Lower leg skin (tissue), 4 donors: Measurements from ENCODE around the gene OTULIN. TPM values are rescaled to one million over a fixed set of nuclear protein-coding genes. Genes with fewer than 3 reads are reported as not detected.

Experiments
- DNase-seq, 2 donors: peaks; one replicate each; pipeline ENCODE4 v3.0.0-alpha.2; 2019; ENCODE audit warnings: low spot score in 2 of 2
- H3K4me3 ChIP-seq: fragments of 200-600 bp; sonication (generic); 2 replicates; pipeline ENCODE4 v1.5.1; 2017; ENCODE audit warnings: mild to moderate bottlenecking, low read depth; ENCODE audit not compliant: poor library complexity, severe bottlenecking
- POLR2A ChIP-seq, 2 donors: fragments of 450-650 bp; IDR thresholded peaks; one replicate each; pipeline ENCODE4 v1.6.1; 2016 to 2017; ENCODE audit warnings: antibody characterized with exemption in 2 of 2, mild to moderate bottlenecking in 1 of 2, moderate library complexity in 1 of 2
- WGBS, 2 donors: methylation state at CpG; one replicate each; pipeline ENCODE4 v1.1.5; 2018; 5-methylcytosine and 5-hydroxymethylcytosine counted together
- intact Hi-C: fragments of 100-400 bp; cut with DNase I; formaldehyde crosslinking; loops from one replicate; pipeline ENCODE4 v1.15.0; 2023; ENCODE audit warnings: low total_unique reads
- total RNA-seq, 4 donors: library from RNA; depleted of rRNA; stranded (reverse); fragments of >200 nt; gene quantifications; one replicate each; pipeline ENCODE4 v1.1.0, GENCODE V29; 2016
- TF ChIP-seq, protein P1 (sequence below), 3 donors: fragments of 450-650 bp; IDR thresholded peaks; one replicate each; pipeline ENCODE4 v1.5.1; 2016; ENCODE audit warnings: antibody characterized with exemption in 3 of 3, mild to moderate bottlenecking in 3 of 3, moderate library complexity in 2 of 3

The OTULIN gene
- total RNA-seq, 4 donors from 2014 or later, result 52.4 to 131 (median 82.1) TPM

DNA sequence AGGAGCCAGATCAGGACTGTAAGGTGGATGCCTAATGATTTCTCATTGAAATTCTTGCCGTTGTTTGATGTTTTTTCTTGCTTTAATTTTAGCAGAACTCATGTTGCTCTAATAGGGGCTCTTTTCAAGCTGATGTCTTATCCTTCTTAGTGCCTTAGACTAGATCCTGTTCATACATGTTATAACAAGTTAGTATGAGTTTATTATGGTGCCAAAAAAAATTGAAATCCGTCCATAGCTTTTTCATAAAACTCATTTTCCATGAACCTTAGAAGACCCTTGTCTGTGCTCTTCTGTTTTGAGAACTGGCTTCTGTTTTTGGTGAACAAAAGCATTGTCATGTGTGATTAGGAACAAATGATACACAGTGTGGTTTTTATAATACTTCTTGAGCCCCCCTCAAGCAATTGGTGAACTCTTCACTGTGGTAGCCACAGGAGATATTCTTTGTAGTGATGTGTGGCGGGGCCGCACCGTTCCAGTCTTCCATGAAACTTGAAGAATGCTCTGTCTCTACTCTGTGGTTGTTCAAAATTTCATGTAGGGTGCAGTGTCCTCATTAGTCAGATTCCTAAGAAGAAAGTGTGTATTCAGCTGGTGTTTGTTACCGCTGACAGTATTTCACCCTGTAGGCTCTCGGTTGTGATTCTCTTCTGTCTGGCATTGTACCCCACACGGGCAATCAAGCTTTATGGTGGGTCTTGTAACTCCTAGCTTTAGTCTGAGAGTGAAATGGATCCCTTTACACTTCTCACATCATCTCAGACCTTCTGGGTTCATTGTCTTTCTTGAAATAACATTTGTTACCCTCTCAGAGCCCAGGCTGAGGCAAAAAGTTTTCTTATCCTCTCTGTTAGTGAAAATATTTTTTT, 10.7 kb downstream of the OTULIN start:
- WGBS, 2 donors, result 59 to 71% methylated on average over 8 of the region's 8 CpGs
- H3K4me3 ChIP-seq, result no peak overlapping the region
- intact Hi-C loops, result no loop called here
- TF ChIP-seq, protein P1, sequence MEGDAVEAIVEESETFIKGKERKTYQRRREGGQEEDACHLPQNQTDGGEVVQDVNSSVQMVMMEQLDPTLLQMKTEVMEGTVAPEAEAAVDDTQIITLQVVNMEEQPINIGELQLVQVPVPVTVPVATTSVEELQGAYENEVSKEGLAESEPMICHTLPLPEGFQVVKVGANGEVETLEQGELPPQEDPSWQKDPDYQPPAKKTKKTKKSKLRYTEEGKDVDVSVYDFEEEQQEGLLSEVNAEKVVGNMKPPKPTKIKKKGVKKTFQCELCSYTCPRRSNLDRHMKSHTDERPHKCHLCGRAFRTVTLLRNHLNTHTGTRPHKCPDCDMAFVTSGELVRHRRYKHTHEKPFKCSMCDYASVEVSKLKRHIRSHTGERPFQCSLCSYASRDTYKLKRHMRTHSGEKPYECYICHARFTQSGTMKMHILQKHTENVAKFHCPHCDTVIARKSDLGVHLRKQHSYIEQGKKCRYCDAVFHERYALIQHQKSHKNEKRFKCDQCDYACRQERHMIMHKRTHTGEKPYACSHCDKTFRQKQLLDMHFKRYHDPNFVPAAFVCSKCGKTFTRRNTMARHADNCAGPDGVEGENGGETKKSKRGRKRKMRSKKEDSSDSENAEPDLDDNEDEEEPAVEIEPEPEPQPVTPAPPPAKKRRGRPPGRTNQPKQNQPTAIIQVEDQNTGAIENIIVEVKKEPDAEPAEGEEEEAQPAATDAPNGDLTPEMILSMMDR (IDR thresholded peaks at IDR 0.05), result no peak
- TF ChIP-seq POLR2A (IDR thresholded peaks at IDR 0.05), result no peak
- DNase-seq, result no peak

DNA sequence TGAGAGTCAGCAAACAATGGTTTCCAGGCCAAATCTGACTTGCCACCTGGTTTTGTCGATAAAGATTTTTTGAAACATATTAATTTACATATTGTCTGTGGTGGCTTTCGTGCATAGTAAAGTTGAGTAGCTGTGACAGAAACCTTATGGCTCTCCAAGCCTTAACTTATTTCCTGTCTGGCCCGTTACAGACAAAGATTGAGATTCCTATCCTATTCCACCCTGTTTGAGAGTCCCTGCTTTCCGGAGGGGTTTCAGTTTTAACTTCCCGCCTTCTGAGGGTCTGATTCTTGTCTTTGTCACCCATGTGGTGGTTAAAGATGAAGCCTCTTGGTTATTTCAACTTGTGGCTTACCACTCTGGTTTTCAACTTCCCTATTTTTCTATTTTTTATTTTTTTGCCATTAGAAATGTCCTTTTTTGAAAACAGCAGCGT, 11.4 kb downstream of the OTULIN start:
- DNase-seq, result no peak
- TF ChIP-seq, protein P1 (IDR thresholded peaks at IDR 0.05), result no peak
- no peak for TF ChIP-seq POLR2A (IDR thresholded peaks at IDR 0.05)
- WGBS, 2 donors, result 67 to 77% methylated on average over 6 of the region's 6 CpGs
- intact Hi-C loops, result no loop called here
- no peak overlapping the region for H3K4me3 ChIP-seq

DNA sequence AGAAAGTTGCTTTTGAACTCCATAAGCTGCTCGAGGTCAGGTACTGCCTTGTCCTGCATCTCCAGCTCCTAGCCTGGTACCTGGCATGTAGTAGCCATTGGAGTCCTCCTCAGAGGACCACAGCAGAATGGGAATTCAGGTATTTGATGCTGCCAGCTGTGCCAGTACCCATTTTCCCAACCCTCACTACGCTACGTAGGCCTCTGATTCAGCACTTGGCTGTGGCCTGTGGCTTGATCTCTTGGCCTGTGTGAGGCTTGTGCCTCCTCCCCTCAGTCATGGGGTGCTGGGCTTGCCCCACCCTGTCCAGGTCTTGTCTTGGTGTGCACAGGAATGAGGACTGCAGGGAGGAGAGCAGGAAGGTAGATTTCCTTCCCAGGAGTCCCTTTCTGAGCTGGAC, 11.8 kb downstream of the OTULIN start:
- no peak for TF ChIP-seq POLR2A (IDR thresholded peaks at IDR 0.05)
- TF ChIP-seq, protein P1 (IDR thresholded peaks at IDR 0.05), result no peak
- 31 to 35% methylated on average over 3 of the region's 3 CpGs for WGBS, 2 donors
- intact Hi-C loops, result no loop called here
- no peak for DNase-seq
- no peak overlapping the region for H3K4me3 ChIP-seq

DNA sequence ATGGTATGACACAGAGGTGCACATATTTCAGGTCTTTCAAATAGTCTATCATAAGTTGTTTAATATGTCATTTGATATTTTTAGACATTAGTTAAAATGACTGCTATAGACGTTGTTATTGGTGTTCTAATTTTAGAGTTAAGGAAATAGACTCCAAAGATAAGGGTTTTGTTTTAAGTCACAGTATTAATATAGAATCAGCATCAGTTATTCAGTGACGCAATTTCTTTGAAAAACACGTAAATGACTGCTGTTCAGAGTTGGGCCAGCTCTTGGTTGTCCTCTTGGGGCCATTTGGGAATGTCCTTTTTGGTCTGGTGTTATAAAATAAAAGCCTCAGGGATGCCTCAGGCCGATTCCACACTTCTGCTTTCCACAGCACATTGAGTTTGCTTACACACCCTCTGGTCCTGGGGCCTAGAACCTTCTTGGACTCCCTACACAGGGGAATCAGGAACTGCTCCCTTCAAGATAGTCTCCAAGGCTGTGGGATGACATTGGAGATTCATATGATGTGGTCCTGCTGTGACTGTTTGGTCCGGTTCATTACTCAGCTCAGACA, 14.3 kb downstream of the OTULIN start:
- no peak for DNase-seq
- TF ChIP-seq, protein P1 (IDR thresholded peaks at IDR 0.05), result no peak
- TF ChIP-seq POLR2A (IDR thresholded peaks at IDR 0.05), result no peak
- intact Hi-C loops, result no loop called here
- no peak overlapping the region for H3K4me3 ChIP-seq
- WGBS, 2 donors, result 73 to 75% methylated on average over 5 of the region's 5 CpGs

DNA sequence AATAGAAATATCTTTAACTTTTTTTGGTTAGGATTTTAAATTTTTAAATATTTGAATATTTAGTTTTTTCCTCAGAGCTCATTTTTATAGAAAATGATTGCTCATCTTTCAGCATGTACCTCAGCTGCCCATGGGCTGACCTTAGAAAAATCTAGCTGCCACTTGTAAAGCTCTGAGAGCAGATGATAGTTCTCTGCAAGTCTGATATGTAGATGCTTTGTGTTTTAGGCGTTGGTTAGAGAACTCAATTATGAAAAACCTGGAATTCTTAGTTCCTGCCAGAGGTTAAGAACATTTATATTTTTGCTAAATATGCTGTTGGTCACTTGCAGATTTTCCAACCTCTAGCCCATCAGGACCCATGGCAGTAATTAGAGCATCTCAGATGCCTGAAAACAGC, 15.1 kb downstream of the OTULIN start:
- 80 to 89% methylated on average over 1 of the region's 1 CpG for WGBS, 2 donors
- intact Hi-C loops, result no loop called here
- no peak for DNase-seq
- H3K4me3 ChIP-seq, result no peak overlapping the region
- TF ChIP-seq, protein P1 (IDR thresholded peaks at IDR 0.05), result no peak
- TF ChIP-seq POLR2A (IDR thresholded peaks at IDR 0.05), result no peak
